Naive thymus-derived CD4-positive, alpha-beta T cell (primary cell): ENCODE results near the gene MAN1C1. TPM values are rescaled to one million over a fixed set of nuclear protein-coding genes. Genes with fewer than 3 reads are reported as not detected.
A peak's percentile ranks its signal among the peaks of the same experiment; 100 is the strongest.

ENCODE experiments used
- ATAC-seq: fragments of 150-1000 bp; cut with Tn5 transposase; 2 replicates; pipeline ENCODE4 v1.10.0; 2021; ENCODE audit warnings: mild to moderate bottlenecking, moderate library complexity
- CTCF ChIA-PET: fragments of 350-600 bp; sonication (Branson Sonifier 250); formaldehyde crosslinking; loops from one replicate; lab custom pipeline; 2021; ENCODE audit warnings: antibody characterized with exemption; lab: Charles Lee
- POLR2A ChIA-PET: fragments of 350-600 bp; sonication (Branson Sonifier 250); formaldehyde crosslinking; loops from one replicate; lab custom pipeline; 2021; ENCODE audit warnings: antibody characterized with exemption, inconsistent platforms; lab: Charles Lee
- DNase-seq, 9 donors: peaks; one replicate each; pipeline versions ENCODE4 v3.0.0 to v3.0.0-alpha.2; 2020 to 2022; ENCODE audit warnings: mixed read lengths in 1 of 9
- H3K27ac ChIP-seq: one replicate; pipeline ENCODE4 v1.7.0; 2013; ENCODE audit warnings: mild to moderate bottlenecking, low read depth, low read length, moderate library complexity
- H3K27me3 ChIP-seq, 2 donors: one replicate each; pipeline ENCODE4 v1.7.0; 2013; ENCODE audit warnings: low read length in 2 of 2, mild to moderate bottlenecking in 2 of 2, moderate library complexity in 2 of 2; ENCODE audit not compliant: control insufficient read depth in 2 of 2, insufficient read depth in 2 of 2
- H3K36me3 ChIP-seq, 3 experiments: 1 replicate in 2 of 3; 2 replicates in 1 of 3; pipeline ENCODE4 v1.7.0; 2013; ENCODE audit warnings: low read length in 3 of 3, mild to moderate bottlenecking in 3 of 3, moderate library complexity in 1 of 3; ENCODE audit not compliant: insufficient read depth in 3 of 3, control insufficient read depth in 2 of 3
- H3K4me1 ChIP-seq, 2 donors: one replicate each; pipeline ENCODE4 v1.7.0; 2013; ENCODE audit warnings: low read length in 2 of 2, mild to moderate bottlenecking in 2 of 2, moderate library complexity in 1 of 2; ENCODE audit not compliant: control insufficient read depth in 2 of 2, insufficient read depth in 2 of 2
- H3K4me3 ChIP-seq: 2 replicates; pipeline ENCODE4 v1.7.0; 2013; ENCODE audit warnings: mild to moderate bottlenecking, low read length
- H3K9me3 ChIP-seq, 3 experiments: 1 replicate in 2 of 3; 2 replicates in 1 of 3; pipeline ENCODE4 v1.7.0; 2013; ENCODE audit warnings: low read length in 3 of 3; ENCODE audit not compliant: control insufficient read depth in 2 of 3
- H3K27ac Mint-ChIP-seq, 9 donors: one replicate each; pipeline ENCODE4 v1.8.0; 2020 to 2022; ENCODE audit warnings: mixed read lengths in 9 of 9, mild to moderate bottlenecking in 8 of 9, moderate library complexity in 5 of 9, inconsistent platforms in 2 of 9
- H3K27me3 Mint-ChIP-seq, 5 donors: one replicate each; pipeline ENCODE4 v1.8.0; 2021 to 2022; ENCODE audit warnings: mixed read lengths in 5 of 5, mild to moderate bottlenecking in 1 of 5
- H3K36me3 Mint-ChIP-seq, 5 donors: one replicate each; pipeline ENCODE4 v1.8.0; 2020 to 2022; ENCODE audit warnings: mixed read lengths in 5 of 5, mild to moderate bottlenecking in 3 of 5, inconsistent platforms in 1 of 5
- H3K4me1 Mint-ChIP-seq, 7 donors: one replicate each; pipeline ENCODE4 v1.8.0; 2020 to 2022; ENCODE audit warnings: mixed read lengths in 7 of 7, mild to moderate bottlenecking in 3 of 7, inconsistent platforms in 1 of 7
- H3K4me3 Mint-ChIP-seq, 10 donors: one replicate each; pipeline ENCODE4 v1.8.0; 2020 to 2022; ENCODE audit warnings: mild to moderate bottlenecking in 10 of 10, mixed read lengths in 10 of 10, moderate library complexity in 6 of 10, inconsistent platforms in 2 of 10
- H3K9me3 Mint-ChIP-seq, 11 donors: one replicate each; pipeline ENCODE4 v1.8.0; 2020 to 2022; ENCODE audit warnings: mixed read lengths in 11 of 11, mild to moderate bottlenecking in 4 of 11, inconsistent platforms in 1 of 11, moderate library complexity in 1 of 11
- intact Hi-C, 2 donors: fragments of 100-400 bp; cut with micrococcal nuclease; formaldehyde crosslinking; loops; one replicate each; pipeline ENCODE4 v1.15.1; 2023
- polyA plus RNA-seq, 2 donors: library from polyadenylated mRNA; unstranded; fragments of 300-500 nt; fragmentation: Illumina TruSeq; gene quantifications; one replicate each; pipeline ENCODE4 v1.2.3, GENCODE V29; 2021
- total RNA-seq, 6 experiments: library from RNA in 5 of 6; stranded (reverse) in 5 of 6; gene quantifications; 1 replicate in 5 of 6; 2 replicates in 1 of 6; pipeline ENCODE4 v1.2.3 and lab custom pipeline; 2021 to 2026

Gene MAN1C1
- total and polyA plus RNA-seq, 7 experiments from 2014 or later, result 16.0 to 85.5 (median 61.0) TPM

DNA sequence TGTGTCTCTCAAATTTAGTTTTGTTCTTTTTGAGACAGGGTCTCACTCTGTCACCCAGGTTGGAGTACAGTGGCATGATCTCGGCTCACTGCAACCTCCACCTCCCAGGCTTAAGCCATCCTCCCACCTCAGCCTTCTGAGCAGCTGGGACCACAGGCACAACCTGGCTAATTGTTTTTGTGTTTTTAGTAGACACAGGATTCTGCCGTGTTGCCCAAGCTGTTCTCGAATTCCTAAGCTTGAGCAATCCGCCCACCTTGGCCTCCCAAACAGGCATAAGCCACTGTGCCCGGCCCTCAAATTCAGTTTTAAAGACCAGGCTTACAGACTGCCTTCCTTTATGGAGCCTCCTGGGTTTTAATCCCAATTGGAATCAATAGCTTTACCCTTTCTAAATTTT lies 99.7 kb downstream of the MAN1C1 start:
- H3K36me3 Mint-ChIP-seq, result peaks cover 11 to 23% (median 16%) of the 10 kb centered on the region in 5 donors
- H3K4me1 Mint-ChIP-seq, result peaks cover 14 to 80% (median 73%) of the 10 kb centered on the region in 7 donors
- ATAC-seq, result no peak
- peaks cover 0 to 6% (median 0%) of the 10 kb centered on the region in 11 donors for H3K9me3 Mint-ChIP-seq
- no peaks in the 10 kb centered on the region for H3K27me3 ChIP-seq
- H3K4me3 ChIP-seq, result no peak overlapping the region
- intact Hi-C loops, result no loop called here
- H3K9me3 ChIP-seq, result no peaks in the 10 kb centered on the region
- peak overlapping the region in 2 of 9 donors; percentile 58 to 81 for H3K27ac Mint-ChIP-seq
- ChIA-PET CTCF (interaction anchor here (0.7 to 1.1 kb wide), 2 partner anchors 97 to 102 kb away, joined by 3 to 4 read pairs; no protein-coding TSS in a partner anchor), POLR2A (interaction anchor here (1.2 to 1.5 kb wide), 2 partner anchors 59 to 87 kb away, joined by 3 to 4 read pairs; no protein-coding TSS in a partner anchor)
- no peak overlapping the region for H3K4me3 Mint-ChIP-seq
- peaks cover 0 to 21% (median 0%) of the 10 kb centered on the region in 5 donors for H3K27me3 Mint-ChIP-seq
- H3K4me1 ChIP-seq, result peaks cover 8 to 41% of the 10 kb centered on the region in 2 donors
- peaks cover 0 to 6% (median 0%) of the 10 kb centered on the region in 3 experiments for H3K36me3 ChIP-seq
- no peak for DNase-seq
- no peak overlapping the region for H3K27ac ChIP-seq

DNA sequence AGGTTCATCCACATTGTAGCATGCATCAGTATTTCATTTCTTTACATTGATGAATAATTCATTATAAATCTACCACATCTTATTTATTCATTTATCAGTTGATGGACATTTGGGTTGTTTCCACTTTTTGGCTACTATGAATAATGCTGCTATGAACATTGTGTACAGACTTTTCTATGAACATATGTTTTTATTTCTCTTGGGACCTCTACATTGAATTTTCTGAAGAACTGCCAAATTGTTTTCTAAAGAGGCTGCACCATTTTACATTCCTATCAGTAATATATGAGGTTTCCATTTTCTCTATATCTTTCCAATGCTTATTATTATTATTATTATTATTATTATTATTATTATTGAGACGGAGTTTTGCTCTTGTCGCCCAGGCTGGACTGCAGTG lies 102.1 kb downstream of the MAN1C1 start:
- Mint-ChIP-seq H3K4me1 (peaks cover 5 to 80% (median 73%) of the 10 kb centered on the region in 7 donors), H3K9me3 (peaks cover 0 to 6% (median 0%) of the 10 kb centered on the region in 11 donors), H3K36me3 (peaks cover 11 to 36% (median 23%) of the 10 kb centered on the region in 5 donors), H3K27me3 (peaks cover 0 to 40% (median 0%) of the 10 kb centered on the region in 5 donors), H3K4me3 (peak overlapping the region in 1 of 10 donors; percentile 27), H3K27ac (peak overlapping the region in 7 of 9 donors; percentile 3 to 75 (median 50))
- ChIA-PET POLR2A (no interaction called here), CTCF (no interaction called here)
- Histone ChIP-seq H3K9me3 (no peaks in the 10 kb centered on the region), H3K36me3 (peaks cover 0 to 6% (median 0%) of the 10 kb centered on the region in 3 experiments), H3K4me1 (peaks cover 0 to 41% of the 10 kb centered on the region in 2 donors), H3K27me3 (no peaks in the 10 kb centered on the region), H3K27ac (no peak overlapping the region), H3K4me3 (no peak overlapping the region)
- DNase-seq (no peak), ATAC-seq (no peak)
- intact Hi-C loops, result no loop called here

DNA sequence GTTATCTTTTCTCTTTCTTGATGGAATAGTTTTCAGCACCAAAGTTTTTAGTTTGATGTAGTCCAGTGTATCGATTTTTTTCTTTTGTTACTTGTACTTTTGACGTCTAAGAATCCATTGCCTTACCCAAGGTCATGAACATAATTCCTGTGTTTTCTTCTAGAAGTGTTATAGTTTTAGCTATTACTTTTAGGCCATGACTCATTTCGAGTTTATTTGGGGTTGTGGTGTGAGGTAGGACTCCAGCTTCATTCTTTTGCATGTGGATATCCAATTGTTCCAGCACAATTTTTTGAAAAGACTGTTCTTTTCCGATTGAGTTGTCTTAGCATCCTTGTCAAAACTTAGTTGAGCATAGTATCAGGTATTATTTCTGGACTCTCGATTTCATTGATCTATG lies 104.0 kb downstream of the MAN1C1 start:
- no peak overlapping the region for H3K4me3 Mint-ChIP-seq

DNA sequence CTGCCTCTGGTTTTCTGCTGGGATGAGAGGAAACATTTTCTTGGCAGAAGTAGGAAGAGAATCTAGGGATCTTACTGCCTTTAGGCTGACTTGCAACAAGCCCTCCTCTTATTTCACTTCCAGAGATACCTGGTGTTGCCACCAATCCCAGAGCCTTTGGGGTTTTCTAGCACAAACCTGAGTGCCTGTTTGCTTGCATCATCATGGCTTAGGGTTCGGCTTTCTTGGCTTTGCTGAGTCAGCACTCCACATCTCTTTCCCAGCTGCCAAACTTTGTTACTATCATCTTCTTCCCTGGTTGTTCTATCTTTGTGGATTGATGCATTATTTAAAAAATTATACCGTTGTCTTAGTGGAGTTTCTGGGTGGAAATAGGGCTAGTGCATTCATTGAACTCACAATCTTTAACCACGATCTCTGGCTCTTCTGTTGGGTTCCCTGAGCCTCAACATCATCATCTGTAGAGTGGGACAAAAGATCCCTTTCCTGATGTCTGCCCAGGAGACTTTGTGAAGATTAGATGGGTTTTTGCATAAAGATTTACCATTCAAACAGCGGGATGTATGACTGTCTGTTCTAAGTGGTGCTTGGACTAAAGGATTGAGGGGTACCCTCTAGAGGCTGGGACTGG lies 106.8 kb downstream of the MAN1C1 start:
- Histone ChIP-seq H3K4me1 (peaks cover 0 to 57% of the 10 kb centered on the region in 2 donors), H3K27ac (no peak overlapping the region), H3K36me3 (peaks cover 0 to 7% (median 0%) of the 10 kb centered on the region in 3 experiments), H3K4me3 (no peak overlapping the region), H3K27me3 (no peaks in the 10 kb centered on the region), H3K9me3 (no peaks in the 10 kb centered on the region)
- DNase-seq, result no peak
- ChIA-PET POLR2A (interaction anchor here (1.1 kb wide), 1 partner anchor 26 kb away, joined by 3 read pairs; no protein-coding TSS in a partner anchor), CTCF (no interaction called here)
- peaks cover 0 to 50% (median 0%) of the 10 kb centered on the region in 5 donors for H3K27me3 Mint-ChIP-seq
- H3K36me3 Mint-ChIP-seq, result peaks cover 6 to 33% (median 19%) of the 10 kb centered on the region in 5 donors
- intact Hi-C loops, result no loop called here
- no peak for ATAC-seq
- H3K4me3 Mint-ChIP-seq, result peak overlapping the region in 9 of 10 donors; percentile 25 to 66 (median 46)
- H3K4me1 Mint-ChIP-seq, result peaks cover 8 to 90% (median 83%) of the 10 kb centered on the region in 7 donors
- no peaks in the 10 kb centered on the region for H3K9me3 Mint-ChIP-seq
- H3K27ac Mint-ChIP-seq, result peak overlapping the region in 7 of 9 donors; percentile 25 to 84 (median 62)

More for the DNA sequence above, 104.0 kb downstream of the MAN1C1 start:
- peaks cover 0 to 47% (median 0%) of the 10 kb centered on the region in 5 donors for H3K27me3 Mint-ChIP-seq
- ATAC-seq (no peak), DNase-seq (no peak)
- H3K27ac ChIP-seq, result no peak overlapping the region
- peaks cover 0 to 5% (median 0%) of the 10 kb centered on the region in 3 experiments for H3K36me3 ChIP-seq
- no peak overlapping the region for H3K4me3 ChIP-seq
- peaks cover 0 to 6% (median 0%) of the 10 kb centered on the region in 11 donors for H3K9me3 Mint-ChIP-seq
- peaks cover 13 to 35% (median 23%) of the 10 kb centered on the region in 5 donors for H3K36me3 Mint-ChIP-seq
- ChIA-PET CTCF (interaction anchor here (0.6 to 0.7 kb wide), 2 partner anchors 20 to 74 kb away, joined by 3 read pairs; no protein-coding TSS in a partner anchor), POLR2A (interaction anchor here (2.2 kb wide), 1 partner anchor 9 kb away, joined by 9 read pairs; no protein-coding TSS in a partner anchor)
- peaks cover 0 to 39% of the 10 kb centered on the region in 2 donors for H3K4me1 ChIP-seq
- intact Hi-C loops, result no loop called here
- H3K9me3 ChIP-seq, result no peaks in the 10 kb centered on the region
- H3K27ac Mint-ChIP-seq, result peak overlapping the region in 5 of 9 donors; percentile 10 to 87 (median 30)
- H3K27me3 ChIP-seq, result no peaks in the 10 kb centered on the region
- H3K4me1 Mint-ChIP-seq, result peaks cover 5 to 81% (median 71%) of the 10 kb centered on the region in 7 donors

DNA sequence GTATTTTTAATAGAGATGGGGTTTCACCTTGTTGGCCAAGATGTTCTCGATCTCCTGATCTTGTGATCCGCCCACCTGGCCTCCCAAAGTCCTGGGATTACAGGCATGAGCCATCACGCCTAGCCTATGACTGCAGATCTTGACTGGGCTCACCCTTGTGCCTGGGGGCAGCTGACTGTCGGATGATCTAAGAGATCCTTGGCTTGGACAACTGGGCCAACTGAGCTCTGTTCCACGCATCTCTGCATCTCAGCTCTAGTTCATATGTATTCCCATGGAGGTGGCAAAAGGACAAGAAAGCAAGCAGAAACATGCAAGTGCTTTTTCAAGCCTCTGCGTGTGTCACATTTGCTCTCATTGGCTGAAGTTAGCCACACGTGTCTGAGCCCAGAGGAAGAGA lies 107.6 kb downstream of the MAN1C1 start:
- ATAC-seq (no peak), DNase-seq (no peak)
- H3K36me3 Mint-ChIP-seq, result peaks cover 3 to 35% (median 14%) of the 10 kb centered on the region in 5 donors
- H3K27ac ChIP-seq, result no peak overlapping the region
- no peaks in the 10 kb centered on the region for H3K9me3 Mint-ChIP-seq
- no peaks in the 10 kb centered on the region for H3K9me3 ChIP-seq
- peaks cover 0 to 53% (median 0%) of the 10 kb centered on the region in 5 donors for H3K27me3 Mint-ChIP-seq
- H3K4me1 Mint-ChIP-seq, result peaks cover 8 to 94% (median 85%) of the 10 kb centered on the region in 7 donors
- peaks cover 0 to 10% (median 0%) of the 10 kb centered on the region in 3 experiments for H3K36me3 ChIP-seq
- peaks cover 0 to 57% of the 10 kb centered on the region in 2 donors for H3K4me1 ChIP-seq
- ChIA-PET POLR2A (no interaction called here), CTCF (no interaction called here)
- no peaks in the 10 kb centered on the region for H3K27me3 ChIP-seq
- H3K4me3 ChIP-seq, result no peak overlapping the region
- intact Hi-C loops, result no loop called here
- H3K4me3 Mint-ChIP-seq, result peak overlapping the region in 4 of 10 donors; percentile 28 to 49 (median 40)
- H3K27ac Mint-ChIP-seq, result peak overlapping the region in 6 of 9 donors; percentile 39 to 87 (median 69)

DNA sequence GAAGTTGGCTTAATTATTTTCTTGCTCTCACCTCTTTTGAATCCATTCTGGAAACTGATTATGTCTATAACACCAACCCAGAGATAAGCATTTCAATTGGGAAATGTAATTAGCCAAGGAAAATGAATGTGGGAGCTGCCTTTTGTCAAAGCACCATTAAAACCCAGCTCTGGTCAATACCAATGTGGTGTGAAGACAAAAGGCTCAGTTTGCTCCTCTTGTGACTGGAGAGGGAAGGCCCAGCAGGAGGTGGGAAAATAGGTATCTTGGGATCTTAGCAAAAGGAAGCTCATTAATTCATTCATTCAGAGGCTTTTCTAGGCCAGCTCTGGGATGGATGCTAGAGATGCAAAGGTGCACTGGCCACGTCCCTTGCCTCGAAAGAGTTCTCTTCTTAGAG lies 108.4 kb downstream of the MAN1C1 start:
- peaks cover 2 to 62% of the 10 kb centered on the region in 2 donors for H3K4me1 ChIP-seq
- H3K4me3 ChIP-seq, result no peak overlapping the region
- H3K9me3 ChIP-seq, result no peaks in the 10 kb centered on the region
- Mint-ChIP-seq H3K36me3 (peaks cover 3 to 36% (median 14%) of the 10 kb centered on the region in 5 donors), H3K4me3 (peak overlapping the region in 5 of 10 donors; percentile 1 to 54 (median 40)), H3K27me3 (peaks cover 0 to 55% (median 0%) of the 10 kb centered on the region in 5 donors), H3K4me1 (peaks cover 12 to 98% (median 91%) of the 10 kb centered on the region in 7 donors), H3K27ac (peak overlapping the region in 8 of 9 donors; percentile 43 to 87 (median 64)), H3K9me3 (no peaks in the 10 kb centered on the region)
- ChIA-PET POLR2A (interaction anchor here (0.6 to 1.1 kb wide), 3 partner anchors 32 to 106 kb away, joined by 3 to 6 read pairs (median 3); no protein-coding TSS in a partner anchor), CTCF (interaction anchor here (0.6 kb wide), 1 partner anchor 29 kb away, joined by 3 read pairs; no protein-coding TSS in a partner anchor)
- no peak for DNase-seq
- peaks cover 0 to 10% (median 0%) of the 10 kb centered on the region in 3 experiments for H3K36me3 ChIP-seq
- no peaks in the 10 kb centered on the region for H3K27me3 ChIP-seq
- H3K27ac ChIP-seq, result no peak overlapping the region
- intact Hi-C loops, result no loop called here
- ATAC-seq, result no peak
